GM19238 (cell line): ENCODE results near the gene MGP.

Experiments
- DNase-seq: peaks from one replicate; pipeline ENCODE4 v3.0.0; 2011; ENCODE audit warnings: low spot score; ENCODE audit not compliant: insufficient read length

The MGP gene

DNA sequence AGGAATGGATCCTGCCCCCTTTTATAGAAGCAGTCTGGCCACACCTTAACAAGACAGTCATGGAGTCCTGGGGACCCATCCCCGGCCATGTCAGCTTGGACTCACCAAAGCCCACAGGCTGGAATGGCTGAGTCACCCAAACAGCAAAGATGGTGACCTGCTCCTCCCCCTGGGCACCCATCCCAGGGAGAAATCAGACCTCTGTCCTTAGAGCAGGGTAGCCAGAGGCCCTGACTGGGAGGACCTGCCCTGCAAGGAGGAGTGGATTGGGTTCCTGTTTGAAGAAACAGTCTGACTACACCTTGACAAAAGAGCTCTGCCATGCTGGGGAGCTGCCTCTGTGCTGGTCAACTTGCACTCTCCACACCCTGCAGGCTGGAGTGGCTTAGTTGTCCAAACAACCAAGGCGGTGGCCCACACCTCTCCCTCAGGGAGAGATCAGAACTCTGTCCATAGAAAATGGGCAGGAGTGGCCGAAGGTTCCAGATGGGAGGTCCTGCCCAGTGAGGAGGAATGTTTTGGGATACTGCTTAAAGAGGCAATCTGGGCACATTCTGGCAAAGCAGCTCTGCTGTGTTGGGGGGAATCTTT, 16.6 kb downstream of the MGP start:
- DNase-seq: no peak

DNA sequence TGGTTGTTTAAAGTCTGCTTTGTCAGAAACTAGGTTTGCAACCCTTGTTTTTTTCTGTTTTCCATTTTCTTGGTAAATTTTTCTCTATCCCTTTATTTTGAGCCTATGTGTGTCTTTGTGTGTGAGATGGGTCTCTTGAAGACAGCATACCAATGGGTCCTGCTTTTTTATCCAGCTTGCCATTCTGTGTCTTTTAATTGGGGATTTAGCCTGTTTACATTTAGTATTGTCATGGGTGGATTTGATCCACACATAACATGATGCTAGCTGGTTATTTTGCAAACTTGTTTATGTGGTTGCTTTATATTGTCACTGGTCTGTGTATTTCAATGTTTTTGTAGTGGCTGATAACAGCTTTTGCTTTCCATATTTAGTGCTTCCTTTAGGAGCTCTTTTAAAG, 25.2 kb downstream of the MGP start:
- DNase-seq: no peak

- no peak for DNase-seq
These were observed 27.1 kb downstream of the MGP start for GRCh38 chr12:14858513-14858912.

DNA sequence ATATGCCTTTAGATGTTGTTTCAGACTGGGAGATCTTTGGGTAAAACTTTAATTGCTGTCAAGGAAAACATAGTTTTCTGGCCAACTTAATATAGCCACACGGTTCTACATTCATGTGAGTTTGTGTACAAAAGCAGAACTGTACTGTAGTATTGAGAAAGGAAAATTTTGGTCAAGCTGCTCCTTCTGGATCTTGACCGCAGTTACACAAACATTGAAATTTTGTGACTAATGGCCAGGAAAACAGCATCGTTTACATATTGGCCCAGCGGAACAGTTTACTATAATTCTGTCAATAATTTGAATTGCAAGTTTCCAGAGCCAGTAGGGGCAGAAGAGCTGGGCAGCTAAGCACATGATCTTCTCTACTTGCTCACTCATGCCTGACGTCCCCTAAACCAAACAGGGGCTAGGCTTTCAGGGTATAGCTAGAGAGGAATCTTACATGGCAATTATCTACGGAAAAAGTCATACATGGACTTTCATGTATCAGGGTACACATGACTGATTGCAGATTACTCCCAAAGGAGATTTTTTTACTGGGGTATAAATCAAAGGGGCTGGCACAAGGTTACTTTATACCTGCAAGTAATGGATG, 31.0 kb downstream of the MGP start:
- DNase-seq: no peak

GRCh38 chr12:14853961-14854360, 31.7 kb downstream of the MGP start:
- no peak for DNase-seq

GRCh38 chr12:14852880-14853279, 32.8 kb downstream of the MGP start:
- no peak for DNase-seq

DNA sequence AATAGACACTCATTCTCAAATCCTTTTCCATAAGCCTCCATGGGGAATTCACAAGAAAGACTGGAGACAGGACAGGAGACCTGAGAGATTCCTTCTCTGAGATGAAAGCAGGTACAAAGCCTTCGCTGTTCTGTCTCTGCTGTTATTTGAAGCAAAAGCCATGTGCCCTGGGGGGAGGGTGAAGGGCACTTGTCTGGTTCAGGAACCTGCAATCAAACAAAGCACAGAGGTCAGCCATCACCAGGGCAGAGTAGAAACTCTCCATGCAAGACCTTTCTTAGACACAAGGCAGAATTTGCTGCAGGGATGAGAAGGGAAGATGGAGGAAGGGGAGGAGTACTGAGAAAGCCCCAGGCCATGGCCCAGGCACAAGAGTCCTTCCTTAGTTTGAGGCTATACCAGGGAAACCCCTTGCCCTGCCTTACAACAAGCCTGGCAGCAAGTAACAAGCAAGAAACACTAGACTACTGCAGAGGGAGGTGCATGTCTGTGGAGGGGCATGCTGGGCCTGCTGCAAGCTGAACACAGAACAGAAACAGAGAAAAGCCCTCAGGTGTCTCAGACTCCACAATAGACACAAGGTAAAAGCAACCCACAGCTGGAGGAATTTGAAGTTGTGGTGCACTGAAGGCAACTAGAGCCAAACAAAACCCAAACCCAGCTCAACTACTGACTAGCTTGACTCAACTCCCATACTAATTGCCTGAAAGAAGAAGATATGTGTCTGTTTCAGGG, 34.6 kb downstream of the MGP start:
- DNase-seq: no peak

- no peak for DNase-seq
These were observed 36.0 kb downstream of the MGP start for GRCh38 chr12:14849661-14850060.

GRCh38 chr12:14846876-14847580, 38.6 kb downstream of the MGP start:
- DNase-seq: no peak

- no peak for DNase-seq
These were observed 39.5 kb downstream of the MGP start for GRCh38 chr12:14846042-14846587.

GRCh38 chr12:14845350-14845750, 40.3 kb downstream of the MGP start:
- peak; percentile 16 for DNase-seq

- DNase-seq: no peak
These were observed 41.3 kb downstream of the MGP start for GRCh38 chr12:14844401-14844800.

DNA sequence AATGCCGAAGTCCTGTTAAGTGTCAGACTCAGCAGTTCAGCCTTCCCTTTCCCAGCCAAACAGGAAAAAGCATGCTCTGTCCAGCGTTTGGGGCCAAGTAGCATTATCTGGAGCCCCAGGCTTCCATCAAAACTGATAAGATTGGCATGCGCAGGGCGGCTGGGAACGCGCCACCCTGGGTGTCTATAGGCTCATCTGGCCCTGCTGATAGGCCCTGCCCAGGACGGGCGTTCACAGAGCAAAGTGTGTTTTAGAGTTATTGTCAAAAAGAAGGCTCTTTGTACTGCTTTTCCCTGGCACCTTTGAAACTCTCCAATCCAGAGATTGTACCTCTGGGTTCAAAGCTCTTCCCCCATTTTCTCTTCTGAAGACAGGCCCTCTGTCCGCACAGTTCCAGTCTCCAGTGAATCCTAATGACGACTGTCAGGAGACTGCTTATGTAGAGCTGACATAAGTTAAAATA, 42.2 kb downstream of the MGP start, which contains the start of gene ART4:
Gene ART4, minus strand, starts transcription at position 102 of the 463 bp plus-strand sequence. CDS start 413 bp downstream, outside the sequence.
- no peak for DNase-seq

- DNase-seq: no peak
These were observed 43.3 kb downstream of the MGP start for GRCh38 chr12:14842315-14842714.

DNA sequence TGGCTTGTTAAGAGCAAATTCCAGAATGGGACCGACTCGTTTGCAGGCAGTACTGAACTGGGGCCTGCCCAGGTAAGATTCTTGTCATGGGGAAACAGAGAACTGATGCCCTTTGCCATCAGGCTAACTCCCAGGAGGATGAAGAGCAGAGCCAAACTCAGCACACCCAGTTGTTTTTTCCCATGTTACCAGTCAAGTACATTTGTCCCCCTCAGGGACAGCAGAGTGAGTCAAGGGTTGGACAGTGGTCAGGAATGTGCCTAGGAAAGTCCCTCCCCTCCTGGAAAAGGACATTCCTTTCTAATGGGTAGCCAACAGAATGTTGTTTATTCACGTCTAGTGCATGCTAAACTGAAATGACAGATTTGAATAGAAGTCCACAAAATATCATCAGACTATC, 43.9 kb downstream of the MGP start:
- no peak for DNase-seq

DNA sequence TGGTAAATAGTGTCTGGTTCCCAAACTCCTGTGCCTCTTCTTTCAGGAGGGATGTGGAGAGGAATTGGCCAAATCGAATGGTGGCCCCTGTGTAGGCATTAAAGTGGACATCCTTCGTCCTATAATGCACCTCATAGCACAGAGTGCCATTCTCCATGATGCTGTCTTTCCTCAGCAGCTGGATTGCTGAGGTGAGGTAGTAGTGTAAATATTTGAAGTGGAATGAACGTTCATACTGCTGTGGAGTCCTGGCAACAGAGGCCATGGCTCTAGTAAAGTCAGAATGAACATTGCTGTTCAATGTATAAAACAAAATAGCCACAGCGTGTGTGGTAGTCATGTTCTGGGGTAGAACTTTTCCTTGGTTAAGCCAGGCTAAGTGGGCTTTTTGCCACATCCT, 45.0 kb downstream of the MGP start:
- DNase-seq: no peak

GRCh38 chr12:14839262-14839661, 46.4 kb downstream of the MGP start:
- no peak for DNase-seq

GRCh38 chr12:14836336-14837210, 49.1 kb downstream of the MGP start:
- no peak for DNase-seq

- no peak for DNase-seq
These were observed 51.1 kb downstream of the MGP start for GRCh38 chr12:14834509-14834908.

- no peak for DNase-seq
These were observed 51.7 kb downstream of the MGP start for GRCh38 chr12:14833952-14834351.

- no peak for DNase-seq
These were observed 52.3 kb downstream of the MGP start for GRCh38 chr12:14833336-14833735.
